ENCODE data around the gene DNAAF9.

DNA sequence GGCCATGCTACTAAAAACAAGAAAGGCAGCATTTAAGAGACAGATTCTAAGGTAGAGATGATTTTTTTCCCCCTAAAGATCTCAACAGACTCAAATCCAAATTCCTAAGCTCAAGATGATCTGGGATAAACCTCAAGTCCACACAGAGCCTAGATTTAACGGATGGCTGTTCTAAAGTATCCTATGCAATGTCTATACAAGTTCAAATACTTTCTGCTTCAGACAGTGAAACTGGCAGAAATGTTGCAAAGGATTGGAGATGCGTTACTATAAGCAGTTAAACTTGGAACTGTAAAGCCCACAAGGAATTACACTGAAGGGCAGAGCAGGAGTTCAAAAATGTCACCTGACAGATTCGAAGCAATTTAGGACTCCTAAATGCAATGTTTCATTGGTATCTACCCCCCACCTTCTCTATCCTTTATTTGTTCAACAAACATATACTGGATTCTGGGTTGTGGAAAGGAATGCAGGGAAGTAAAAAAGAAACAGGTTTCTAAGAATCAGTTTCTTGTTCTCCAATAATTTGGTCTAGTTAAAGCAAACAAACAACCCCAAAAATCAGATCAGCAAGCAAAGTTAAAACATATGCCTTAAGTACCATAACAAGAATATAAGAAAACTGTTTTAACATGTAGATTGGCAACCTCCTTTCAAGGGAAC, 1.6 kb downstream of the DNAAF9 start:
- TF ChIP-seq BHLHE40 (IDR thresholded peaks at IDR 0.05; ENCODE audit: low read depth, low read length) (no peak), RAD21 (IDR thresholded peaks at IDR 0.05; ENCODE audit: low read length) (no peak), RCOR1 (IDR thresholded peaks at IDR 0.05; ENCODE audit: insufficient replicate concordance, low read length) (no peak), CEBPB (IDR thresholded peaks at IDR 0.05; ENCODE audit: low read depth, low read length) (no peak), POLR2A (IDR thresholded peaks at IDR 0.05; ENCODE audit: low read depth, low read length) (no peak), RFX5 (IDR thresholded peaks at IDR 0.05; ENCODE audit: low read depth, low read length) (no peak)
- TF ChIP-seq, protein P1, sequence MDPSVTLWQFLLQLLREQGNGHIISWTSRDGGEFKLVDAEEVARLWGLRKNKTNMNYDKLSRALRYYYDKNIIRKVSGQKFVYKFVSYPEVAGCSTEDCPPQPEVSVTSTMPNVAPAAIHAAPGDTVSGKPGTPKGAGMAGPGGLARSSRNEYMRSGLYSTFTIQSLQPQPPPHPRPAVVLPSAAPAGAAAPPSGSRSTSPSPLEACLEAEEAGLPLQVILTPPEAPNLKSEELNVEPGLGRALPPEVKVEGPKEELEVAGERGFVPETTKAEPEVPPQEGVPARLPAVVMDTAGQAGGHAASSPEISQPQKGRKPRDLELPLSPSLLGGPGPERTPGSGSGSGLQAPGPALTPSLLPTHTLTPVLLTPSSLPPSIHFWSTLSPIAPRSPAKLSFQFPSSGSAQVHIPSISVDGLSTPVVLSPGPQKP (IDR thresholded peaks at IDR 0.05; ENCODE audit: borderline replicate concordance, low read depth, low read length) = no peak
- TF ChIP-seq, protein P2, sequence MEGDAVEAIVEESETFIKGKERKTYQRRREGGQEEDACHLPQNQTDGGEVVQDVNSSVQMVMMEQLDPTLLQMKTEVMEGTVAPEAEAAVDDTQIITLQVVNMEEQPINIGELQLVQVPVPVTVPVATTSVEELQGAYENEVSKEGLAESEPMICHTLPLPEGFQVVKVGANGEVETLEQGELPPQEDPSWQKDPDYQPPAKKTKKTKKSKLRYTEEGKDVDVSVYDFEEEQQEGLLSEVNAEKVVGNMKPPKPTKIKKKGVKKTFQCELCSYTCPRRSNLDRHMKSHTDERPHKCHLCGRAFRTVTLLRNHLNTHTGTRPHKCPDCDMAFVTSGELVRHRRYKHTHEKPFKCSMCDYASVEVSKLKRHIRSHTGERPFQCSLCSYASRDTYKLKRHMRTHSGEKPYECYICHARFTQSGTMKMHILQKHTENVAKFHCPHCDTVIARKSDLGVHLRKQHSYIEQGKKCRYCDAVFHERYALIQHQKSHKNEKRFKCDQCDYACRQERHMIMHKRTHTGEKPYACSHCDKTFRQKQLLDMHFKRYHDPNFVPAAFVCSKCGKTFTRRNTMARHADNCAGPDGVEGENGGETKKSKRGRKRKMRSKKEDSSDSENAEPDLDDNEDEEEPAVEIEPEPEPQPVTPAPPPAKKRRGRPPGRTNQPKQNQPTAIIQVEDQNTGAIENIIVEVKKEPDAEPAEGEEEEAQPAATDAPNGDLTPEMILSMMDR (conservative IDR thresholded peaks at IDR 0.05; ENCODE audit: low read depth, low read length) = no peak

Data from IMR-90 (cell line).